GM10847 (cell line): ENCODE results near the gene IQCK.

Experiments used
- POLR2A ChIP-seq: IDR thresholded peaks from 2 replicates; pipeline ENCODE4 v1.6.1; 2011; ENCODE audit not compliant: insufficient read length; ENCODE audit errors: extremely low read depth

The IQCK gene

DNA sequence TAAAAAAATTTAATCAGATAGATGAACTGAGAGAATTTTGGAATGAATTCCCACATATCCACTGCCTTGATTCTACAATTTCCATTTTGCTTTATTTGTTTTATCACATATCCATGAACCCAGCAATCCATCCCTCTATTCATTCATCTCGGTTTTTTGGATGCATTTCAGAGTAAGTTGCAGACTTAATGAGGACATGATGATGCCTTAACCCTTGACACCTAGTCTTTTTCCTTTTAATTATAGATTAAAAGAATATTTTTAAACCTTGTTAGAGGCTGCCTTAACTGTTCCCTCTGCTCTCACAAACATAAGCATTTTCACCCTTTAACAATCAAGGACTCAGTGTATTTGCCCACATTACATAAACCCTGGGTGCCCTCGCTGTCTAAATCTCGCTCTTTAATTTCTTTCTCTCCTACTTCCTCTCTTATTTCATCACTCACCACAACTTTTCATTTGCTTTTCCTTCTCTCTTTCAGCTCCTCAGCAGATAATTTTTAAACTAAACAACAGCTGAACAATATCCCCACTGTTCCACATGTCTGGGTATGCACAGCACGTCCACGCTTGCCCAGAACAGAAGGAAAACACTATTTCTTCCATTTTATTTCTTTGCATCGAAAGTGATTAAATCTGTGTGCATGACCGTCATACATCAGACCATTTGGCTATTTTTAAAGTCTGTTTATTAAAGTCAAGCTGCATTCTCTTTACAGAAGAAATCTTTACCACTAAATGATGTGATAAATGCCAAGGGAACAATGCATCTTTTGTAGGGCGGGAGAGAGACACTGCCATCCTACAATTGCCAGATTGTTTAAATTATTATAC lies 39.9 kb downstream of the IQCK start:
- no peak for TF ChIP-seq POLR2A

DNA sequence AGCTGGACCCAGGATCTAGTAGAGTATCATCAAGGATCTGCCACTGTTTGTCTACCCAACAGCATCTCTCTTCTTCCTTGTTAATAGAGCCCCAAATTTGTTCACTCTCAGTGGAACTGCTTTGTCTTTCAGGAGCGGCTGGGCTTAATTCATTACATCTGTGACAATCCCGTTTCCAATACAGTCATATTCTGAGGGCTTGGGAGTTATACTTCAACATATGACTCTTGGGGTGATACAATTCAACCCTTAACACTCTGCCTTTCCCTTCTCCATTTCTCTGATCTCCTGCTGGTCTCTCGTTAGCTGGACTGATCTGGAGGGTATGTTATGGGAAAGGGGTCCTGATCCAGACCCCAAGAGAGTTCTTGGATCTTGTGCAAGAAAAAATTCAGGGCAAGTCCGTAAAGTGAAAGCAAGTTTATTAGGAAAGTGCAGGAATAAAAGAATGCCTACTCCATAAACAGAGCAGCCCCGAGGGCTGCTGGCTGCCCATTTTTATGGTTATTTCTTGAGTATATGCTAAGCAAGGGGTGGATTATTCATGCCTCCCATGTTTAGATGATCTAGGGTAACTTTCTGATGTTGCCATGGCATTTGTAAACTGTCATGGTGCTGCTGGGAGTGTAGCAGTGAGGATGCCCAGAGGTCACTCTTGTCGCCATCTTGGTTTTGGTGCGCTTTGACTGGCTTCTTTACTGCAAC lies 42.4 kb downstream of the IQCK start:
- TF ChIP-seq POLR2A = no peak

DNA sequence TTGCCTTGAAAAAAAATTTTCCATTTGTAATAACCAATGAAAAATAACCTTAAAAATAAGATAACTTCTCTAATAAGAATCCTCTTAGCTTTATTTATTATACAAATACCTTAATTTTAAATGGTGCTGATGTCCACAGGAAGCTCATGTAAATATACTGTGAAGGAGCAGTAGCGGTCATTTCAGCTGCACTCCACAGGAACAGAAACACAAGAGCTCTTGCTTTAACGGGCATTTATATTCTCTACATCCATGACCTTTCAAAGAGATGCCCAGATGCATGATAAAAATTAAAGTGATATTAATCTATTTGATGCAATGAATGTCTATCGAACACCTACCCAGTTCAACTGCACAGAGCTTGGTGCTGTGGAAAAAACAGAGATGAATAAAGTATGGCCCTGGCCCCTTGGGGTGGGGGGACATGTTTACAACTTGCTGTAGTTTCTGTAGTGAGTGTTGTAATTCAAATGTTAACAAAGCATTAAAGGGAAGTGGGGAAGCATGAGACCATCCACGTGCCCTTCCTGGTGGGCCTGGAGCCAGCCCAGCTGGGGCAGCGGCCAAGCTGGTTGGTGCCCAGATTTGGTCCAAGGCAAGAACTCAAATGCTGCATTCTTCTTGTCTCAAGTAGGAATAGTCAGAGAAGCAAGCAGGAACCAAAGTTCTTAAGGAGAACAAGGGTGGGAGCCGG lies 47.9 kb downstream of the IQCK start:
- TF ChIP-seq POLR2A = no peak

DNA sequence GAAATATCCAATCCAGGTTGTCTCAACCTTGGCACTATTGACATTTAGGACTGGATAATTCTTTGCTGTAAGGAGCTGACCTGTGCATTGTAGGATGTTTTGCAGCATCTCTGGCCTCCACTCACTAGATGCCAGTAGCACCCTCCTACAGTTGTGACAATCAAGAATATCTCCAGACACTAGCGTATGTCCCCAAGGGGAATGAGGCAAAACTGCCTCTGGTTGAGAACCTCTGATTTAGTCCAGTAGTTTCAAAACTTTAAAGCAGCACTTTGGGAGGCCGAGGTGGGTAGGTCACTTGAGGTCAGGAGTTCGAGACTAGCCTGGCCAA lies 48.4 kb downstream of the IQCK start:
- TF ChIP-seq POLR2A = no peak

DNA sequence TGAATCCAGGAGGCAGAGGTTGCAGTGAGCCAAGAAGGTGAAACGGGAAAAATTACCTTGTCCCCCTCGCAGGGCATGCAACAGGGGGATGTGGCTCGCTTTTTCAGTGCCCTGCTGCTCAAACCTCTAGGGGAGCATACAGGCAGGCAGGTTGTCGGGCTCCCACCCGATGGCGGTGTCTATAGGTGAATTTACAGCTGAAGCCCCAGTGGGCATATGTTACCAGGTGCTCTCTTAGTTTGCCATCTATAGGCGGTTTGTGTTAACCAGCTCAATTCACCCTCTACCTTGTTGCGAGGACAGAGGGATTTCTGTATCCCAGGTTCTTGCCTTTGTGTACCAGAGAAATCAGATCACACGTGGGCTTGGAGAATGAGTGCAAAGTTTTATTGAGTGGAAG lies 48.9 kb downstream of the IQCK start:
- TF ChIP-seq POLR2A = no peak

DNA sequence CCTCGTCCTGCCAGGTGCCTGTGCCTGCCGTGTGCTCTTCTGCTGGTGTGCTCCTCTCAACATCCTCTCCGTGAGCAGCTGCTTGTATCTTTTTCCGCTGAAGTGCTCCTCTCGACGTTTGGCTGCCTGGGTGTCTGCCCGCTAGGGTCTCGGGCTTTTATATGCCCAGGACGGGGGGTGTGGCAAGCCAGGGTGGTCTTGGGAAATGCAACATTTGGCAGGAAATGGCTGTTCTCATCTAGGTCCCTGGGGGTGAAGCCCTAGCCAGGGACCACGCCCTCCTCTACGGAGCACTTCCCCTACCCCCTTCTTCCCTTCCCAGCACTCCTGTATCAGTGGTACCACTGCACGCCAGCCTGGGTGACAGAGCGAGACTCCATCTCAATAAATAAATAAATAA lies 49.4 kb downstream of the IQCK start:
- TF ChIP-seq POLR2A = no peak

DNA sequence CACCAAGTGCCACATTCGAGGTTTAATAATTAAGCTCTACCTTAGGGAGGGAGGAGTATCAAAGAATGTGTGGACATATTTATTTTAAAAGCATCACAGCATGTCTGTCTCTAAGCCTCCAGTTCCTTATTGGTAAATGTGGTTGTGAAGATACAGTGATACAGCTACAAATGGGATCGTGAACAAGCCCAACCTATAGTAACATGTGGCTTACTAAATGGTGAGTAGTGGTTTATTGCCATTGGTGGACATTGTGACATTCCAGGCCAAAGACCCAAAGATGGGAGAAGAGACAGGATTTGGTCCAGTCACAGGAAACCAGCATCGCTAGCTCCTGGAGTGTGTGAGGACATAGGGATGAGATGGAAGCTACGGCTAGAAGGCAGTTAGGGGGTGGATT lies 51.2 kb downstream of the IQCK start:
- TF ChIP-seq POLR2A = no peak

DNA sequence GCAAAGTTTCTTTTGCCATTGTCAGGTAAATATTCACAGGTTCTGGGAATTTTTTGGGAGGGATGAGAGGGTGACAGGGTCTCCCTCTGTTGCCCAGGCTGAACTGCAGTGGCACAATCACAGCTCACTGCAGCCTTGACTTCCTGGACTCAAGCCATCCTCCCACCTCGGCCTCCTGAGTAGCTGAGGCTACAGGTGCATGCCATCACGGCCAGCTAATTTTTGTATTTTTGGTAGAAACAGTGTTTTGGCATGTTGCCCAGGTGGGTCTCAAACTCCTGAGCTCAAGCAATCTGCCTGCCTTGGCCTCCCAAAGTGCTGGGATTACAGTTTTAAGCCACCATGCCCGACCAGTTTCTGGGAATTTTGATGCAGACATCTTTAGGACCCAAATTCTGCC lies 53.0 kb downstream of the IQCK start:
- TF ChIP-seq POLR2A = no peak

DNA sequence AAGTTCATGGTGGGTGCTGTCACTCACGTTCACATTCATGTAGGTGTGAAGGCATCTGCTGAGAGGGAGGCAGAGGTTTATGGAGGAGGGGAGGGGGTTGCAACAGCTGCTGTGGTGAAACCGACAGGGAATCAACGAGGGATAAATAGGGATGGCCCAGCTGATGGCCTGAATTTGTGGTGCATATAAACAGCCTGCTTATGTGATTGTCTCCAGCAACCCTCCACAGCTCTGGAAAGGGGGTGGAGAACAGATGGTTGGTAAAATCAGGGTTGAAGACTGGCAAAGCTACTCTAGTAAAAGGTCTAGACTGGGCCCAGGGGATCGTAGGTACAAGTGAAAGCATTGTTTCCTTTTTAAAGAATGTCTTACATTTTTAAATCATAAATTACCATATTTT lies 53.7 kb downstream of the IQCK start:
- no peak for TF ChIP-seq POLR2A

DNA sequence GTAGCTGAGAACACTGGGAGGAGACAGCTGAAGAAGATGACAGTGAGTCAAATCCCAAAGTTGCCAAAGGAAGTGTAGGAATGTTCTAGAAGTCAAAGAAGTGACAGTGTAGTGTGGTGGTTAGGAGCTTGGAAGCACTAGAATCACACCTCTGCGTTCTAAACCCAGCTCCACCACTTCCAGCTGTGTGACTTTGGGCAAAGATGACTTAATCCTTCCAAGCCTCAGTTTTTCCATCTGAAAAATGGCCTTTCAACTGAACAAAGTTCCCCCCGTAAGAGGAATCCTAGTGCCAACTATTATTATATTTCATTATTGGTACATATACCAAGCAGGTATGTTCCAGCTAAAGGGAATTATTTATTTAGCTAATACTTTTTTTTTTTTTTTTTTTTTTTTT lies 56.0 kb downstream of the IQCK start:
- no peak for TF ChIP-seq POLR2A

DNA sequence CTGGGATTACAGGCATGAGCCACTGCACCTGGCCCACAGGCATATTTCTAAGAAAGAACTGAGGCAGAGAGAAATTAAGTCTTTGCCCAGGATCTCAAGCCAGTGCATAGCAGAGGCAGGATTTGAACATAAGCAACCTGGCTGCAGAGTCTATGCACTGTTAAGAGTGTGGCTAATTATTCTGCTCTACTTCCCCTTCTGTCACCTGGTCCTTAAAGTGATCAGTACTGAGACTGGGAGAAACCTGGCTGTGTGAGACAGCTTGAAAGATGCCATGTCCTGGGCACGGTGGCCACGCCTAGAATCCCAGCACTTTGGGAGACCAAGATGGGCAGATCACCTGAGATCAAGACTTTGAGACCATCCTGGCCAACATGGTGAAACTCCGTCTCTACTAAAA lies 58.1 kb downstream of the IQCK start:
- TF ChIP-seq POLR2A = no peak

DNA sequence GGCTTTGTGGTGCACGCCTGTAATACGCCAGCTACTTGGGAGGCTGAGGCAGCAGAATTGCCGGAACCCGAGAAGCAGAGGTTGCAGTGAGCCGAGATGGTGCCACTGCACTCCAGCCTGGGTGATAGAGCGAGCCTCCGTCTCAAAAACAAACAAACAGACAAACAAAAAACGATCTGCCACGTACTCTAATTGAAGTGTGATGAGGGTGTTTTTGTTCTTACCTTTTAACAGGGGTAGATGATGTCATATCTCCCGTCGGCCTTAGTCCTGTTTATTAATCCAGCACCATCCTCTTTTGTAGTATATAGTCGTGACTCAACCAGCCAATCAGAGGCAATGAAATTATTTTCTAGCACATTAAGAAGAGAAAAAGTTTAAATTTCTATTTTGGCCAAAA lies 58.5 kb downstream of the IQCK start:
- no peak for TF ChIP-seq POLR2A

DNA sequence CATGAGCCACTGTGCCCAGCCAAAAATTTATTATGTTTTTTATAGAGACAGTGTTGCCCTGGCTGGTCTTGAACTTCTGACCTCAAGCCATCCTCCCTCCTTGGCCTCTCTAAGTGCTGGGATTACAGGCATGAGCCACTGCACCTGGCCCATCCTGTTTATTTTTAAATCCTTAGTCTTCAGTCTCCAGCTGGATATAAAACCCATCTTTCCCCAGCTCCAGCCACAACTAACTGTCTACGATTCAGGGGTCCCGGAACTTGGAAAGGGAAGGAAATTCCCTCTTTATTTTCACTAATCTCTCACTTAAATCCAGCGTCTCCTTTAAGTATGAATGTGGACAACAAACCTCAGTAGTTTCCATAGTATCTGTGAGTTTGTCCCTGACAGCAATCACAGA lies 62.2 kb downstream of the IQCK start:
- no peak for TF ChIP-seq POLR2A

DNA sequence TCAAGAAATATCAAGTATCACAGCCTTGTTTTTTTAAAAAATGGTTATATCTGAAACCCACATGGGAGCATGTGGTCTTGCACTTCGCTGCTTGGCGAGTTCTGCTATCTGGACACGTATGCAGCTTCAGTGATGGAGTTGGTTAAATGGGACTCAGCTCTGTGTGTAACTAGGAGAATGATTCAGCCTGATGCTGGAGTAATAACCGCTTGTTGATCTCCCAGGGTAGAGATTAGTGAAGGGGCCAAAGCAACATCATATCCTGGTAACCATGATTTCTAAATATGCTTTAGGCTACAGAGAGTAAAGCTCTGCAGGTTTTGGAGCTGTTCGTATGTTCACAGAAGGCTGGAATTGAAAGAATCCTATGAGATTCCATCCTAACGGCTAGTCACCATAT lies 63.2 kb downstream of the IQCK start:
- TF ChIP-seq POLR2A = no peak

DNA sequence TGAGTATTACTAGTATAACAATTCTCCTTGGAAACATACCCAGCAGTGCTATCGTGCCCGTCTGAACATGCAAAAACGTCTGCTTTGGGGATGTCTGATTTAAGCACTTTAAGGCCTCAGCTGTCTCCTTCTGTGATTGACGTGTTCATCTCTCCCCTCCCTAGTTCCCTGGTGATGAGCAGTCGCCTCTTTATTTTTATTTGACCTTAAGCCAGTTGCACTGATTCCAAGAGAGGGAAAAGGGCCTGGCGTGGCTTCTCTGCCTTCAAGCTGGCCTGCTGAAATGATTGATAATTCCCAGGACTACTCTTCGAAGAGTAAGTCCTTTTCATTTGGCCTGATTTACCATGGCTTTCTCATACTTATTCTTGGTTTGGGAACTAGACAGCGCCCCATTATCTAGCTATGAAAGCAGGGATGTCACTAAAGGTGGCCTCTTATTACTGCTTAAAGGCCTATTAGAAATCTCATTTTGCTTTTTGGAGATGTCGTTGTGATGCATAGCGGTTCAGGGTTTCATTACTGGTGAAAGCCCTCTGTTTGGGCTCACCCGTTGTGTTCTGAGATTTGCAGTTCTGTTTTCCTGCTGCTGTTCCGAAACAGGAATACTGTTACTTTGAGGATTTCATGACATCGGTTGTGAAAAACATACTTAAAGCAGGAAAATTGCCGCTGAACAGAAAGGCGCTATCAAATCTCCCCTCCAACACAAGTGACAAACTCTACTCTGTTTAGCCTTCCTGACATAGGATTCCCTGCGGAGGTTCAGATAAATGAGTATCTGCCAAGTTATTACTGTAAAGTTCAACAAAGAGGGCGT lies 65.5 kb downstream of the IQCK start:
- no peak for TF ChIP-seq POLR2A
